DOHH2 (cell line): Measurements from ENCODE around the gene MACROD1.

ENCODE experiments used
- EZH2phosphoT487 ChIP-seq: fragments of 200-600 bp; sonication (generic); IDR thresholded peaks from 2 replicates; pipeline ENCODE4 v1.6.1; 2017; ENCODE audit warnings: borderline replicate concordance, mild to moderate bottlenecking, antibody characterized with exemption, low read length, moderate library complexity, mixed read lengths
- TF ChIP-seq, protein P1 (sequence below): fragments of 200-600 bp; sonication (generic); IDR thresholded peaks from one replicate; pipeline ENCODE4 v1.5.1; 2014; ENCODE audit warnings: antibody characterized with exemption, mild to moderate bottlenecking, low read depth, low read length; ENCODE audit not compliant: poor library complexity, severe bottlenecking

DNA sequence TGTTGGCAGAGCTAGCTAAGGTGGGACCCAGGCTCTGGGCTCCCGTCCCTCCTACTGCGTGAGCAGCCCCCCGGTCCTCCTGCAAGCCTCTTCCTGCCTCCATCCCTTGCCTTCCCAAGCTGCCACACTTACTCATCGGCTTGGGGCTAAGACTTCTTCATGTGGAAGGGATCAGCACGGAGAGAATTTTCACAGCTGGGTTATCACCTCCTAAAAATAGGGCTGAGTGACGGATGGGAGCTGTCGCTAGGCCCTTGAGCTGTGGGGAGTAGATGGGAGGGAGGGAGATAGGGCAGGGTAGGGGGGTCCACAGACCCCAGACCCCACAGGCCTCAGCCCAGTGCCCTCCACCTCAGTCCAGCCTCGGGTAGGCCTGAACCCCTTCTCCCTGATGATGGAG is 89.2 kb downstream of the MACROD1 start:
- TF ChIP-seq, protein P1, sequence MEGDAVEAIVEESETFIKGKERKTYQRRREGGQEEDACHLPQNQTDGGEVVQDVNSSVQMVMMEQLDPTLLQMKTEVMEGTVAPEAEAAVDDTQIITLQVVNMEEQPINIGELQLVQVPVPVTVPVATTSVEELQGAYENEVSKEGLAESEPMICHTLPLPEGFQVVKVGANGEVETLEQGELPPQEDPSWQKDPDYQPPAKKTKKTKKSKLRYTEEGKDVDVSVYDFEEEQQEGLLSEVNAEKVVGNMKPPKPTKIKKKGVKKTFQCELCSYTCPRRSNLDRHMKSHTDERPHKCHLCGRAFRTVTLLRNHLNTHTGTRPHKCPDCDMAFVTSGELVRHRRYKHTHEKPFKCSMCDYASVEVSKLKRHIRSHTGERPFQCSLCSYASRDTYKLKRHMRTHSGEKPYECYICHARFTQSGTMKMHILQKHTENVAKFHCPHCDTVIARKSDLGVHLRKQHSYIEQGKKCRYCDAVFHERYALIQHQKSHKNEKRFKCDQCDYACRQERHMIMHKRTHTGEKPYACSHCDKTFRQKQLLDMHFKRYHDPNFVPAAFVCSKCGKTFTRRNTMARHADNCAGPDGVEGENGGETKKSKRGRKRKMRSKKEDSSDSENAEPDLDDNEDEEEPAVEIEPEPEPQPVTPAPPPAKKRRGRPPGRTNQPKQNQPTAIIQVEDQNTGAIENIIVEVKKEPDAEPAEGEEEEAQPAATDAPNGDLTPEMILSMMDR = no peak
- no peak for TF ChIP-seq EZH2phosphoT487
